Trophoblast cell (in vitro differentiated cells and primary cell): ENCODE results near the gene CS.

Source experiments
- DNase-seq, 2 donors: peaks; one replicate each; pipeline ENCODE4 v3.0.0-alpha.2; 2016
- H2AFZ ChIP-seq: 2 replicates; pipeline ENCODE4 v1.6.1; 2013; ENCODE audit warnings: low read length, moderate library complexity, mild to moderate bottlenecking; ENCODE audit not compliant: insufficient read depth, poor library complexity
- H2AK5ac ChIP-seq: 2 replicates; pipeline ENCODE4 v1.6.1; 2013; ENCODE audit warnings: mild to moderate bottlenecking, low read length
- H2BK120ac ChIP-seq: 2 replicates; pipeline ENCODE4 v1.6.1; 2013; ENCODE audit warnings: low read length, mild to moderate bottlenecking, moderate library complexity; ENCODE audit not compliant: insufficient read depth, poor library complexity
- H2BK12ac ChIP-seq: 2 replicates; pipeline ENCODE4 v1.6.1; 2013; ENCODE audit warnings: mild to moderate bottlenecking, low read length, moderate library complexity
- H2BK5ac ChIP-seq: 2 replicates; pipeline ENCODE4 v1.6.1; 2013; ENCODE audit warnings: low read length, low read depth, moderate library complexity, mild to moderate bottlenecking; ENCODE audit not compliant: poor library complexity
- H3K14ac ChIP-seq: 2 replicates; pipeline ENCODE4 v1.6.1; 2013; ENCODE audit warnings: mild to moderate bottlenecking, low read length
- H3K18ac ChIP-seq: 2 replicates; pipeline ENCODE4 v1.6.1; 2013; ENCODE audit warnings: mild to moderate bottlenecking, low read length
- H3K23ac ChIP-seq: 2 replicates; pipeline ENCODE4 v1.6.1; 2013; ENCODE audit warnings: low read length
- H3K27ac ChIP-seq: 2 replicates; pipeline ENCODE4 v1.5.1; 2013; ENCODE audit warnings: low read depth, mild to moderate bottlenecking, inconsistent platforms, low read length, moderate library complexity
- H3K27me3 ChIP-seq: 2 replicates; pipeline ENCODE4 v1.6.1; 2013; ENCODE audit warnings: inconsistent platforms, mild to moderate bottlenecking, low read length, moderate library complexity; ENCODE audit not compliant: insufficient read depth
- H3K36me3 ChIP-seq, 2 experiments: 1 replicate in 1 of 2; 2 replicates in 1 of 2; pipeline ENCODE4 v1.6.1; 2013; ENCODE audit warnings: low read length in 2 of 2, mild to moderate bottlenecking in 2 of 2, moderate library complexity in 1 of 2; ENCODE audit not compliant: insufficient read depth in 2 of 2, control insufficient read depth in 1 of 2
- H3K4ac ChIP-seq: 2 replicates; pipeline ENCODE4 v1.6.1; 2013; ENCODE audit warnings: low read depth, mild to moderate bottlenecking, low read length, moderate library complexity
- H3K4me1 ChIP-seq, 2 experiments: 1 replicate in 1 of 2; 2 replicates in 1 of 2; pipeline ENCODE4 v1.6.1; 2013; ENCODE audit warnings: low read length in 2 of 2, mild to moderate bottlenecking in 2 of 2, moderate library complexity in 1 of 2; ENCODE audit not compliant: insufficient read depth in 2 of 2, control insufficient read depth in 1 of 2
- H3K4me2 ChIP-seq: 2 replicates; pipeline ENCODE4 v1.6.1; 2013; ENCODE audit warnings: inconsistent platforms, mild to moderate bottlenecking, low read length, moderate library complexity
- H3K4me3 ChIP-seq: 2 replicates; pipeline ENCODE4 v1.5.1; 2013; ENCODE audit warnings: mild to moderate bottlenecking, low read depth, low read length, inconsistent platforms
- H3K79me1 ChIP-seq: one replicate; pipeline ENCODE4 v1.6.1; 2013; ENCODE audit warnings: low read length
- H3K79me2 ChIP-seq: 2 replicates; pipeline ENCODE4 v1.6.1; 2013; ENCODE audit warnings: low read length, mild to moderate bottlenecking; ENCODE audit not compliant: control insufficient read depth, insufficient read depth, poor library complexity
- H3K9ac ChIP-seq: 2 replicates; pipeline ENCODE4 v1.6.1; 2013; ENCODE audit warnings: mild to moderate bottlenecking, low read length
- H3K9me3 ChIP-seq: 2 replicates; pipeline ENCODE4 v1.6.1; 2013; ENCODE audit warnings: low read depth, mild to moderate bottlenecking, control low read depth, inconsistent platforms, low read length; ENCODE audit not compliant: insufficient read depth
- H4K12ac ChIP-seq: 2 replicates; pipeline ENCODE4 v1.6.1; 2013; ENCODE audit warnings: low read depth, mild to moderate bottlenecking, low read length, moderate library complexity
- H4K8ac ChIP-seq: 2 replicates; pipeline ENCODE4 v1.6.1; 2013; ENCODE audit warnings: low read depth, mild to moderate bottlenecking, low read length, moderate library complexity
- H4K91ac ChIP-seq: one replicate; pipeline ENCODE4 v1.6.1; 2013; ENCODE audit warnings: low read depth, mild to moderate bottlenecking, low read length, moderate library complexity
- WGBS: extraction: QIAGEN DNeasy Blood & Tissue Kit; methylation state at CpG from one replicate; pipeline ENCODE4 v1.1.7; 2013; ENCODE audit warnings: missing lambda C conversion rate; ENCODE audit not compliant: insufficient read length, insufficient coverage; ENCODE audit errors: extremely low coverage; 5-methylcytosine and 5-hydroxymethylcytosine counted together

CS gene

GRCh38 chr12:56242986-56243385 lies 57.1 kb downstream of the CS start:
- Histone ChIP-seq H3K4me1 (no peaks in the 10 kb centered on the region), H2BK5ac (no peak overlapping the region), H3K23ac (no peak overlapping the region), H3K27ac (no peak overlapping the region), H4K91ac (no peak overlapping the region), H3K4ac (no peak overlapping the region), H3K27me3 (no peaks in the 10 kb centered on the region), H3K4me2 (no peak overlapping the region), H3K79me2 (no peaks in the 10 kb centered on the region), H3K4me3 (no peak overlapping the region), H2AK5ac (no peak overlapping the region), H2BK120ac (no peak overlapping the region), H4K12ac (no peak overlapping the region), H4K8ac (no peak overlapping the region), H2AFZ (no peak overlapping the region), H3K14ac (no peak overlapping the region), H3K18ac (no peak overlapping the region), H3K79me1 (no peaks in the 10 kb centered on the region), H3K36me3 (peaks cover 80 to 84% of the 10 kb centered on the region in 2 experiments), H3K9ac (no peak overlapping the region), H3K9me3 (no peaks in the 10 kb centered on the region), H2BK12ac (no peak overlapping the region)
- no CpG with 5 or more reads among the region's 13 CpGs for WGBS
- DNase-seq, result no peak

GRCh38 chr12:56241424-56242303 lies 58.5 kb downstream of the CS start:
- Histone ChIP-seq H3K4ac (no peak overlapping the region), H3K9ac (no peak overlapping the region), H2AK5ac (no peak overlapping the region), H4K8ac (no peak overlapping the region), H2AFZ (no peak overlapping the region), H3K14ac (no peak overlapping the region), H3K79me2 (no peaks in the 10 kb centered on the region), H3K9me3 (no peaks in the 10 kb centered on the region), H4K12ac (no peak overlapping the region), H3K4me3 (no peak overlapping the region), H3K23ac (no peak overlapping the region), H3K27ac (no peak overlapping the region), H3K4me2 (no peak overlapping the region), H3K4me1 (no peaks in the 10 kb centered on the region), H4K91ac (no peak overlapping the region), H3K27me3 (no peaks in the 10 kb centered on the region), H3K36me3 (peaks cover 81 to 82% of the 10 kb centered on the region in 2 experiments), H3K79me1 (no peaks in the 10 kb centered on the region), H3K18ac (no peak overlapping the region), H2BK5ac (no peak overlapping the region), H2BK120ac (no peak overlapping the region), H2BK12ac (no peak overlapping the region)
- WGBS, result no CpG with 5 or more reads among the region's 9 CpGs
- DNase-seq, result no peak

GRCh38 chr12:56237552-56237951 lies 62.6 kb downstream of the CS start:
- no peaks in the 10 kb centered on the region for H3K79me1 ChIP-seq
- H4K8ac ChIP-seq, result no peak overlapping the region
- no peak overlapping the region for H3K27ac ChIP-seq
- H4K91ac ChIP-seq, result no peak overlapping the region
- no peak overlapping the region for H3K23ac ChIP-seq
- no peak overlapping the region for H3K4me2 ChIP-seq
- DNase-seq, result no peak
- H3K9me3 ChIP-seq, result no peaks in the 10 kb centered on the region
- no peak overlapping the region for H2AK5ac ChIP-seq
- no peaks in the 10 kb centered on the region for H3K79me2 ChIP-seq
- no CpG with 5 or more reads among the region's 11 CpGs for WGBS
- H3K4me1 ChIP-seq, result no peaks in the 10 kb centered on the region
- H2AFZ ChIP-seq, result no peak overlapping the region
- no peak overlapping the region for H2BK5ac ChIP-seq
- H3K18ac ChIP-seq, result no peak overlapping the region
- no peak overlapping the region for H2BK120ac ChIP-seq
- H3K4me3 ChIP-seq, result no peak overlapping the region
- H4K12ac ChIP-seq, result no peak overlapping the region
- peaks cover 54 to 55% of the 10 kb centered on the region in 2 experiments for H3K36me3 ChIP-seq
- H3K4ac ChIP-seq, result no peak overlapping the region
- H3K14ac ChIP-seq, result no peak overlapping the region
- no peaks in the 10 kb centered on the region for H3K27me3 ChIP-seq
- no peak overlapping the region for H3K9ac ChIP-seq
- H2BK12ac ChIP-seq, result no peak overlapping the region

GRCh38 chr12:56236985-56237384 lies 63.1 kb downstream of the CS start:
- H3K9ac ChIP-seq, result no peak overlapping the region
- H3K18ac ChIP-seq, result no peak overlapping the region
- no peak overlapping the region for H4K12ac ChIP-seq
- no peak overlapping the region for H3K23ac ChIP-seq
- H3K36me3 ChIP-seq, result peaks cover 49% of the 10 kb centered on the region in 2 experiments
- no peak overlapping the region for H2BK5ac ChIP-seq
- H2AK5ac ChIP-seq, result no peak overlapping the region
- no peak overlapping the region for H3K14ac ChIP-seq
- H3K4ac ChIP-seq, result no peak overlapping the region
- no peaks in the 10 kb centered on the region for H3K79me2 ChIP-seq
- no peak overlapping the region for H2AFZ ChIP-seq
- H3K4me3 ChIP-seq, result no peak overlapping the region
- no peak overlapping the region for H2BK12ac ChIP-seq
- H3K79me1 ChIP-seq, result no peaks in the 10 kb centered on the region
- no peaks in the 10 kb centered on the region for H3K27me3 ChIP-seq
- no peak overlapping the region for H2BK120ac ChIP-seq
- H4K91ac ChIP-seq, result no peak overlapping the region
- H3K9me3 ChIP-seq, result no peaks in the 10 kb centered on the region
- H3K4me1 ChIP-seq, result no peaks in the 10 kb centered on the region
- no peak overlapping the region for H3K27ac ChIP-seq
- H4K8ac ChIP-seq, result no peak overlapping the region
- DNase-seq, result no peak
- no CpG with 5 or more reads among the region's 5 CpGs for WGBS
- H3K4me2 ChIP-seq, result no peak overlapping the region
